ENCODE results near the gene ARPC2.
A peak's percentile ranks its signal among the peaks of the same experiment; 100 is the strongest.

ARPC2 gene

DNA sequence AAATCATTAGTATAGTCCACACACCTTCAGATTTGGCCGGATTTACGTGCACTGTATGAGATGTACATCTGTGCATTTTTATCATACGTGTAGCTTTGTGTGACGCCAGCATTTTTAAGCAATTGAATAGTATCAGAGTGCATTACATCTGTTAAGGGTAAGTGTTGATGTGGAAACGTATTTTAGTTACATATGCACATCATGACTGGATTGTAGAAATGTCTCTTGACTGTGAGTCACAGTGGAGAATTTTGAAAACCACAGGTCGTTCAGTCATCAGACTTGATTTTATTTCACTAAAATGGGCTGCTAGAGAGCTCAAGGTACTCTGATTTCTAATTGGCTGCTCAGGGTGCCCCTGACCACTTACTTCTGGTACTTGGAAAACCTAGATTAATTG lies 38.5 kb downstream of the ARPC2 start:
- no peak for DNase-seq (ENCODE audit: low read depth in 2 of 2)

- no peak for DNase-seq (ENCODE audit: low read depth in 2 of 2)
These were observed 39.8 kb downstream of the ARPC2 start for GRCh38 chr2:218256612-218257350.

- DNase-seq (ENCODE audit: low read depth in 2 of 2), result peak in 1 of 2 donors; percentile 33
These were observed 40.5 kb downstream of the ARPC2 start for GRCh38 chr2:218257390-218257981.

DNA sequence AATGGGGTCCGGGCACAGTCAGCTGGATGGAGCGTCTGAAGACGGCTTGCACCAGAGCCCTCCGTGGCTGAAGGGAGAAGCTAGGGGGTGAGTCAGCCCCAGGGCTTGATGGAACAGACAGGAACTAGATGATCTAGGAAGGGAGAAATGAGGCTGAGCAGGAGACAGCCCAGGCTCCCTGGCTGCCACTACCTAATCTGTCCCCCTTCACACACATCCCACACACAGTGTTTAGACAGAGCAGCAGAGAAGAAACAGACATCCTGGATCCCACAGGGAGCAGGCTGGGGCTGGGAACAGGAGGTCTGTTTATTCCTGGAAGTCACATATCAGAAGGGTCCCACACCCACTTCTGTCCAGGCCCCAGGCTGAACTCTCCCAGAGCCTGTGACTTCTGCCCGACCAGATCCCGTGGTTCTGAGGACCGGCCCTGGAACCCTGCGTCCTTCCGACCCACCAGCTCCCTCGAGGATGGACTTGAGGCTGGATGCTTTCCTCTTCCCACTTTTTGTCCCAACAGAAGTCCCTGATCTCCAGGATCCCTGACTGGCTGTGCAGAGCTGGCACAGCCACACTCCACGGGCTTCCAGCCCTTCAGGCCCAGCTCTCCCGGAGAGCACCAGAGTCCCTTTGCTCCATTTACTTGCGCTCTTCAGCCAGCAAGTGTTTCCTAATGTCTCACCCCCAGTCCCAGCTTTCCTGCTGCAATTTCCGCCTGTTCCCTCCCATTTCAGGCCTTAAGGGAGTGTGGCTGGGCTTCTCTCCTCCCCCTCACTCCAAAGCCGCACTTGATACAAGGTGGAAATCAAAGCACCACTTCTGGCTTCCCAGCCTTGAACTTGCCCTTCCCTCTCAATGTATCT lies 42.3 kb downstream of the ARPC2 start:
- no peak for DNase-seq (ENCODE audit: low read depth in 2 of 2)

- no peak for DNase-seq (ENCODE audit: low read depth in 2 of 2)
These were observed 43.2 kb downstream of the ARPC2 start for GRCh38 chr2:218260166-218260565.

DNA sequence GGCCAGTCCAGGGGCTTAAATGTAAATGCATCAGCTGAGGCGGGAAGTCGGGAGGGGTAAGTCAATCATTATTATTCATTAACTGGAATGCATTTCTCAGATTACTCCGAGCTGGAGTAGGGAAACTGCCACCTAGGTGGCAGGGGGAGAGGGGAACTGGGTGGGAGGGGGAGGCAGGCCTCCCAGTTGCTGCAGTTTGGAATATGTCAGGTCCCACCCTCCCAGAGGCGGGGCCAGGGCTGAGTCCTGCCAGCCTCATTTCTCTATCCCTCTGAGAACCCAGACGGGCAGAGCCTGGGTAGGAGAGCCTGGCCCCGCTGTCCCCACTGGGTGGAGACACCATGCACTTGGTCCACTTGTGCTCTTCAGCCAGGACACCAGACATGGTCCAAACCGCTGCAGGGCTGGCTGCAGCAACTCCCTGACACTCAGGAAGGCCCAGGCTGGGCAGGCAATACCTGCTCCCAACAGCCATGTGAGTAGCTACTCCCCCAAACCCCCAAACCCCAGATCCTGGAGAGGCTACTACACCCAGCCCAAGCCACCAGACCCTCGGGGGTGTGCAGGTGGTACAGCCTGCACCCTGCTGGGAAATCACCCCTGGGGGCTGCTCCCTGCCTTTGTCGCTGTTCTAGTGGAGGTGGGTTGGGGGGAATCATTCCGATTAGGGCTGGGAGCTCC lies 43.9 kb downstream of the ARPC2 start, which contains the start of gene GPBAR1:
Gene GPBAR1, plus strand, starts transcription at position 274 of the 681 bp plus-strand sequence. CDS start 1,710 bp downstream, outside the sequence.
- DNase-seq (ENCODE audit: low read depth in 2 of 2), result no peak

DNA sequence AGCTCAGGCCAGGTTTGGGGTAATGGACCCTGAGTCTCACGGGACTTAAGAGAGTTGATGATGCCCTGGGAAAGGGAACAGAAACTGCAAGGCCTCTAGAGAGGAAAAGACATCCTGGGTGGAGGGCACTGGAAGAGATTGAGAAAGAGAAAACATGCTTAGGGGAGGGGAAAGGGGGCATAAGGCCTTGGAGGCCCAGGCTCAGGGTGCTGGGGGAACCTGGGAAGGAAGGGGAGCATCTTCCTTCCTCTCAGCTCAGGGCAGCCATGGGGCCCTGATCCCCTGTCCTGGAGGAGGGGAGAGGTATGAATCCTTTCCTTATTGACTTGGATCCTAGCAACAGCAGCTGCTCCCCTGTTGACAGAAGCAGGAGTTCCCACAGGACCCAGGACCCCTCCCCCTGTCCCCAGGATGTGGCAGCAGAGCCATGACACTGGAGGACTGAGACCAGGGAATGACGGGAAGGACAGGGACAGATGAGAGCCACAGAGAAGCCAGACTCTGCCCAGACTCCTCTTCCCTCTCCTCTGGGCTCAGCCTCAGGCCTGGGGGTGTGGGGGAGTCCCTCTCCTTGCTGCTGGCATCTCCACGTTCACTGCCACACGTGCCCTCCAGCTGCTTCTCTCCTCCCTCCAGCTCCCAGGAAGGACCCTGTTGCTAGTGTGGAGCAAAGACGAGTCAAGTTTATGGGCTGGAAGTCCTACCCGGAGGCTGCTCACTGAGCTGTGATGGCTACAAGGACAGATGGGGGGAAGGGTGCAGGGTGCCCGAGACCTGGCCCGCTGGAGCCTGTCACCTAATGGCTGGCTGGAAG lies 44.6 kb downstream of the ARPC2 start:
- DNase-seq (ENCODE audit: low read depth in 2 of 2), result no peak

GRCh38 chr2:218262237-218262600 lies 45.2 kb downstream of the ARPC2 start:
- DNase-seq (ENCODE audit: low read depth in 2 of 2), result no peak

- DNase-seq (ENCODE audit: low read depth in 2 of 2), result no peak
These were observed 45.9 kb downstream of the ARPC2 start for GRCh38 chr2:218262631-218263586.

DNA sequence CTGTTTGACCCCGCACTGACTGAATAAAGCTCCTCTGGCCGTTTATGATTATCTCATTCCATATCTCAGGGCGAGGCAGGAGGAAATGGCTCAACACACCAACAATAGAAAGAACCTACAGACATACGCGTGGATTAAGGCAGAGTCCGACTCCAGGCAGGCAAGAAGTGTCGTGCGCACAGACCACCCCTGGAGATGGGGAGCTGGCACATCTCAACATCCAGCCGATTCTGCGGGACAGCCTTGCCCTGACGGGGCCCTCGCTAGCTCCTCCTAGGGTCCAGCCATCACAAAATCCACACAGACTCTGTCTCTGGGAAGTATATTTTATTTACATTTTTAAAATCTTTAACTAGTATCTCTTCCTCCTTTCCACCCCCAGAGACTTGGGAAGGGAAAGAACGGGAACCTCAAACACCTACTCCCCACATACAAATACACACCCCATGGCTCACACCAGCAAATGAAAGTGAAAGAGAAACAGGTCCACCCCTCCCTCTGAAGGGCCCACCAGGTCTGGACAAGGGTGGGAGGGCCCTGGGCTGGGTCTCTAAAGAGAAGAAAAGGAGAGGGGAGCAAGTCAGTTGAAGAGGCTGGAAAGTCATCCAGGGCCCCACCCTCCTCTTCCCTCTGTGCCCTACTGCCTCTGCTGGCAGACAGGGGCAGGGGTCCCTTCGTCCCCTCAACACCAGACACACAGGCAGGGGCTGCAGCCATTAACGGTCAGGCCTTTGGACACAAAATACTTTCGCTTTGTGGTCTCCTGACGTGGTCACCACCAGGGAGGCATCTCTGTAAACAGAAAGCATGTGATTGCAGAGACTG lies 47.0 kb downstream of the ARPC2 start:
- no peak for DNase-seq (ENCODE audit: low read depth in 2 of 2)

DNA sequence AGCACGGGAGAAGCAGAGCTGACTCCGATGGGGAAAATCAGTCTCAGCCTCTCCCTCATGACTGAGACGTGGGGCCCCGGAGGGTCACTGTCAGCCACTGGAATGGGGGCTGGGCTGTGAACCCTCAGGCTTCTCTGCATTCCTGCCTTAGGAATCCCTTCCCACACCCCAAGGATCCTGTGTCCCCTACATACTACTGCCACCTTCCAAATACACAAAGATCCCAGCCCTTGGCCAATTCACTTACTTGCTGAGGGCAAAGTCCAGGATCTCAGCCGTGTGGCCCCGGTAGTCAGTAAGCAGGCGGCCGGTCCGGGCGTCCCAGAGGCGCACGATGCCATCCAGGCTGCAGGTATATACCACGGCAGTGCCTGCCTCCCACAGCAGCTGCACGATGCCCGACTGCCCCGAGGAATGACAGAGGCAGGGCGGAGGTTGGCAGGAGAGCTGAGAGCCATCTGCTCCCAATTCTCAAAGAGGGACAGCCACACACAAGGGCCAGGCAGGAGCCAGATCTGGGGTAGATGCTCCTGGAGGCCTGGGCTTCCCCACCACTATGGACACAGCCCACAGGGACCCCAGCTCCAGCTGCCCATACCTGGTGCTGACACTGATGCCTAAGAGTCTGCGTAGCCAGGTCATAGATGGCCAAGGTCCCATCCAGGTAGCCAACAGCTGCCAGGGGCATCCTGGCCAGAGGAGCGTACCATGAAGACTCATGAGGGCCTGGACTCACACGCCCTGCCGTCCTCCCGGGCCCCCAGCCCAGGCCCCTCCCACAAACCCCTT lies 48.0 kb downstream of the ARPC2 start:
- no peak for DNase-seq (ENCODE audit: low read depth in 2 of 2)

DNA sequence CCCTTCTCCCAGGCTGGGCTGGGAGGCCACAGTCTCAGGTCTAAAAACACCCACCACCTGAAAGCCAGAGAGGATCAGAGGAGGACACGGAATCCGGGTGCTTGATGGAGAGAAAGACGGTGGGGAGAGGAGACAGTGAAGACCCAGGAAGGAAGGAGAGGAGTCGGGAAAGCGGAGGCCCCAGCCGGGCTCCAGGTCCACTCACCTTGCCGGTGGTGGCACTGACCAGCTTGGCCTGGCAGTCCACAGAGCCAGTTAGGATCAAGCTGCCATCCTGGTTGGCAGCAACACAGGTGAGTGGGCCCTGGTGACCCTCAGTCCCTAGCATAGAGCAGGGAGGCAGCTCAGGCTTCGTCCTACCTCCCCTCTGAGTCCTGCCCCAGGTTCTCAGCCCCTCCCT lies 48.6 kb downstream of the ARPC2 start:
- DNase-seq (ENCODE audit: low read depth in 2 of 2), result no peak

- DNase-seq (ENCODE audit: low read depth in 2 of 2), result no peak
These were observed 49.5 kb downstream of the ARPC2 start for GRCh38 chr2:218266316-218266979.

GRCh38 chr2:218267259-218267658 lies 50.3 kb downstream of the ARPC2 start:
- DNase-seq (ENCODE audit: low read depth in 2 of 2), result no peak

- peak; percentile 100 for DNase-seq (ENCODE audit: low read depth in 2 of 2)
These were observed 53.1 kb downstream of the ARPC2 start, which contains the start of the genes AAMP and PNKD for GRCh38 chr2:218269900-218270720. Gene AAMP, minus strand, starts transcription at chr2:218270137. Its CDS starts 51 bp downstream, at chr2:218270086. Gene PNKD, plus strand, starts transcription at chr2:218270519. Its CDS starts 17 bp downstream, at chr2:218270536.

DNA sequence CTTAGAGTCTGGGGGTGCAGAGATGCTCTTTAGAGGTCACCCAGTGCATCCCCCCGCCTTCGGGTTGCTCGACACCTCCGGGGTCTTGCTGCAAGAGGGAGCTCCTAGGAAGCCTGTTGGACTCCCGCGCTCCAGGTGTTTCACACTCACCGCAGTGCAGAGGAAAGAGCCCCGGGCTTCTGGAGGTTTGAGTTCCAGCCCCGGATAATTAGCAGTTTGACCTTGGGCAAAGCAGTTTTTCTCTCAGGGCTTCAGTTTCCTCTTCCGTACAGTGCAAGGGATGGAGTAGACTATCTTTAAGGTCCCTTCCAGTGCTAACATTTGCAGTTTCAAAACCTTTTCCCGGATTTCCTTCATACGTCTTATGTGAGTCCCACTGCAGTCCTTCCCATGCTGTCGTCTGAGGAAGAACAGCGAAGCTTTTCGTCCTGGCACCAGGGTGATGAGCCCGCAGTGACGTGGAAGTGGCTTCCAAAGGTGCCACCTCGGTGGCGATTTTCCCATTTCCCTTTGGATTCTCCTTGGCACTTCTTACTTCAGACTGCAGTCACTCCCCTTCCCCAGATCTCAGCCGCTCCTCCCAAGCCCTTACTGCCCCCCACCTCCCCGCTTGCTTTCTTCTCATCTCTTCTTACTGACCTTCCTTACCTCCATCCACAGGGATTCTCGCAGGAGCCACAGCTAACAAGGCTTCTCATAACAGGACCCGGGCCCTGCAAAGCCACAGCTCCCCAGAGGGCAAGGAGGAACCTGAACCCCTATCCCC lies 53.9 kb downstream of the ARPC2 start:
- no peak for DNase-seq (ENCODE audit: low read depth in 2 of 2)

Data from stimulated activated CD8-positive, alpha-beta memory T cell treated with anti-CD3 and anti-CD28 coated beads, Interleukin-15, amount 100 ng/mL, for 4 hours (primary cell).